DND-41 (cell line): ENCODE results near the gene GUCD1.

ENCODE experiments used
- ATAC-seq: fragments of 200-7000 bp; cut with Tn5 transposase; 3 replicates; pipeline ENCODE4 v1.9.1; 2021; ENCODE audit warnings: low read depth; ENCODE audit not compliant: insufficient read depth
- DNase-seq: peaks from one replicate; pipeline ENCODE4 v3.0.0-alpha.2; 2020
- H2AFZ ChIP-seq: 2 replicates; pipeline ENCODE4 v1.6.0; 2012; ENCODE audit warnings: low read depth, low read length
- H3K27ac ChIP-seq: 2 replicates; pipeline ENCODE4 v1.5.1; 2012; ENCODE audit warnings: low read length, inconsistent platforms
- H3K27me3 ChIP-seq: fragments of 200-600 bp; sonication (generic); 2 replicates; pipeline ENCODE4 v1.6.0; 2012; ENCODE audit warnings: low read length, mild to moderate bottlenecking, inconsistent platforms; ENCODE audit not compliant: insufficient read depth, poor library complexity
- H3K36me3 ChIP-seq: 2 replicates; pipeline ENCODE4 v1.5.1; 2012; ENCODE audit warnings: low read length, inconsistent platforms; ENCODE audit not compliant: insufficient read depth
- H3K4me1 ChIP-seq: 2 replicates; pipeline ENCODE4 v1.5.1; 2012; ENCODE audit warnings: mild to moderate bottlenecking, low read length; ENCODE audit not compliant: insufficient read depth
- H3K4me2 ChIP-seq: 2 replicates; pipeline ENCODE4 v1.6.0; 2012; ENCODE audit warnings: mild to moderate bottlenecking, moderate library complexity, low read length, inconsistent platforms; ENCODE audit not compliant: insufficient read depth
- H3K4me3 ChIP-seq, 2 experiments: fragments of 200-600 bp in 1 of 2; shearing (Covaris generic) in 1 of 2; 2 replicates each; pipeline ENCODE4 v1.5.1; 2012 to 2016; ENCODE audit warnings: inconsistent platforms in 2 of 2, low read length in 2 of 2, mild to moderate bottlenecking in 2 of 2, low read depth in 1 of 2, moderate library complexity in 1 of 2
- H3K79me2 ChIP-seq: 2 replicates; pipeline ENCODE4 v1.6.0; 2012; ENCODE audit warnings: low read length, inconsistent platforms; ENCODE audit not compliant: insufficient read depth
- H3K9ac ChIP-seq: 2 replicates; pipeline ENCODE4 v1.6.0; 2012; ENCODE audit warnings: low read depth, mild to moderate bottlenecking, inconsistent platforms, low read length, moderate library complexity
- H3K9me3 ChIP-seq: 2 replicates; pipeline ENCODE4 v1.5.1; 2012; ENCODE audit warnings: low read length, moderate library complexity, mild to moderate bottlenecking, inconsistent platforms; ENCODE audit not compliant: insufficient read depth, severe bottlenecking
- H4K20me1 ChIP-seq: 2 replicates; pipeline ENCODE4 v1.6.0; 2012; ENCODE audit warnings: low read length; ENCODE audit not compliant: insufficient read depth
- EZH2 ChIP-seq: IDR thresholded peaks from 3 replicates; pipeline ENCODE4 v1.6.1; 2012; ENCODE audit warnings: borderline replicate concordance, low read depth, mild to moderate bottlenecking, moderate library complexity, low read length, inconsistent platforms; ENCODE audit not compliant: severe bottlenecking
- TF ChIP-seq, protein P1 (sequence below): IDR thresholded peaks from 2 replicates; pipeline ENCODE4 v1.5.1; 2012; ENCODE audit warnings: borderline replicate concordance, low read length, moderate library complexity, mild to moderate bottlenecking; ENCODE audit not compliant: poor library complexity, severe bottlenecking; ENCODE audit errors: extremely low read depth

Gene GUCD1

GRCh38 chr22:24567668-24568067, 12.7 kb upstream of the GUCD1 start:
- TF ChIP-seq, protein P1, sequence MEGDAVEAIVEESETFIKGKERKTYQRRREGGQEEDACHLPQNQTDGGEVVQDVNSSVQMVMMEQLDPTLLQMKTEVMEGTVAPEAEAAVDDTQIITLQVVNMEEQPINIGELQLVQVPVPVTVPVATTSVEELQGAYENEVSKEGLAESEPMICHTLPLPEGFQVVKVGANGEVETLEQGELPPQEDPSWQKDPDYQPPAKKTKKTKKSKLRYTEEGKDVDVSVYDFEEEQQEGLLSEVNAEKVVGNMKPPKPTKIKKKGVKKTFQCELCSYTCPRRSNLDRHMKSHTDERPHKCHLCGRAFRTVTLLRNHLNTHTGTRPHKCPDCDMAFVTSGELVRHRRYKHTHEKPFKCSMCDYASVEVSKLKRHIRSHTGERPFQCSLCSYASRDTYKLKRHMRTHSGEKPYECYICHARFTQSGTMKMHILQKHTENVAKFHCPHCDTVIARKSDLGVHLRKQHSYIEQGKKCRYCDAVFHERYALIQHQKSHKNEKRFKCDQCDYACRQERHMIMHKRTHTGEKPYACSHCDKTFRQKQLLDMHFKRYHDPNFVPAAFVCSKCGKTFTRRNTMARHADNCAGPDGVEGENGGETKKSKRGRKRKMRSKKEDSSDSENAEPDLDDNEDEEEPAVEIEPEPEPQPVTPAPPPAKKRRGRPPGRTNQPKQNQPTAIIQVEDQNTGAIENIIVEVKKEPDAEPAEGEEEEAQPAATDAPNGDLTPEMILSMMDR = no peak
- no peak for TF ChIP-seq EZH2
- peaks cover 71% of the 10 kb centered on the region for H4K20me1 ChIP-seq

GRCh38 chr22:24566899-24567511, 12.1 kb upstream of the GUCD1 start:
- Histone ChIP-seq H3K4me2 (no peak overlapping the region), H4K20me1 (peaks cover 75% of the 10 kb centered on the region), H3K79me2 (peaks cover 74% of the 10 kb centered on the region), H3K36me3 (peaks cover 91% of the 10 kb centered on the region), H2AFZ (no peak overlapping the region), H3K9me3 (no peaks in the 10 kb centered on the region), H3K4me3 (no peak overlapping the region), H3K4me1 (0 out of 2 replicates have a peak, but pooled peaks cover 12% of the 10 kb centered on the region), H3K27me3 (no peaks in the 10 kb centered on the region), H3K9ac (no peak overlapping the region), H3K27ac (no peak overlapping the region)
- DNase-seq = no peak
- no peak for ATAC-seq
- TF ChIP-seq EZH2 = no peak
- TF ChIP-seq, protein P1 = no peak

More at GRCh38 chr22:24567668-24568067, 12.7 kb upstream of the GUCD1 start:
- H3K36me3 ChIP-seq = peaks cover 93% of the 10 kb centered on the region
- H3K9me3 ChIP-seq = no peaks in the 10 kb centered on the region
- no peak overlapping the region for H3K9ac ChIP-seq
- no peak overlapping the region for H3K4me3 ChIP-seq
- peaks cover 69% of the 10 kb centered on the region for H3K79me2 ChIP-seq
- no peak overlapping the region for H2AFZ ChIP-seq
- no peak for ATAC-seq
- DNase-seq = no peak
- no peaks in the 10 kb centered on the region for H3K27me3 ChIP-seq
- H3K4me1 ChIP-seq = 0 out of 2 replicates have a peak, but pooled peaks cover 12% of the 10 kb centered on the region
- H3K4me2 ChIP-seq = no peak overlapping the region
- H3K27ac ChIP-seq = no peak overlapping the region

DNA sequence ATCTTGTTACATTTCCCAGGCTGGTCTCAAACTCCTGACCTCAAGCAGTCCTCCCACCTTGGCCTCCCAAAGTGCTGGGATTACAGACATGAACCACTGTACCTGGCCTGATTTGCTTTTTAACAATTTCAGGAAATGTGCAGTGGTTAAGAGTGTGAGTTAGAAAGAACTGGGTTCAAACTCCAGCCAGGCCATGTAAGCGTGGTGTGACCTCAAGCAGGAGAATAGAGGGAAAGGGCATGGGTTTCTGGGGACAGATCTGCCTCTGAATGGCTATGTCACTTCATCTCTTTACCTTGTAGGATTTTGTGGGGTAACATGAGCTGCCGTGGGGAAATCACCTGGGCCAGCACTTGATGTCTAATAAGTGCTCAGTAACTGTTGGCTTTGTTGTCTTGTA, 10.1 kb upstream of the GUCD1 start:
- Histone ChIP-seq H3K4me3 (no peak overlapping the region), H3K36me3 (peaks cover 84% of the 10 kb centered on the region), H3K79me2 (peaks cover 92% of the 10 kb centered on the region), H3K4me1 (peaks cover 24% of the 10 kb centered on the region; the same call in 1 of the 2 replicates), H3K9me3 (no peaks in the 10 kb centered on the region), H3K9ac (no peak overlapping the region), H3K27me3 (no peaks in the 10 kb centered on the region), H3K27ac (no peak overlapping the region), H2AFZ (no peak overlapping the region), H3K4me2 (no peak overlapping the region), H4K20me1 (peaks cover 80% of the 10 kb centered on the region)
- TF ChIP-seq, protein P1 = no peak
- no peak for TF ChIP-seq EZH2
- DNase-seq (no peak), ATAC-seq (no peak)
